Neuronal stem cell (in vitro differentiated cells): Measurements from ENCODE around the gene MARCHF7.
"Not testable (repeated sequence)": the region's sequence is repeated elsewhere in the genome, so short reads cannot be mapped to it uniquely, and the experiment has no call there.

Experiments used
- DNase-seq: peaks from one replicate; pipeline ENCODE4 v3.0.0-alpha.2; 2013; ENCODE audit warnings: low spot score
- H2AFZ ChIP-seq: one replicate; pipeline ENCODE4 v1.6.1; 2013; ENCODE audit warnings: mild to moderate bottlenecking, low read length, inconsistent platforms
- H2AK5ac ChIP-seq: 2 replicates; pipeline ENCODE4 v1.6.1; 2013; ENCODE audit warnings: low read depth, mild to moderate bottlenecking, inconsistent platforms, low read length, moderate library complexity, mixed read lengths
- H2BK120ac ChIP-seq: 2 replicates; pipeline ENCODE4 v1.6.1; 2013; ENCODE audit warnings: low read depth, mild to moderate bottlenecking, inconsistent platforms, low read length, moderate library complexity, mixed read lengths
- H2BK12ac ChIP-seq: one replicate; pipeline ENCODE4 v1.6.1; 2013; ENCODE audit warnings: low read length, inconsistent platforms
- H2BK15ac ChIP-seq: 2 replicates; pipeline ENCODE4 v1.6.1; 2013; ENCODE audit warnings: mild to moderate bottlenecking, low read length, inconsistent platforms, mixed read lengths
- H2BK5ac ChIP-seq: one replicate; pipeline ENCODE4 v1.6.1; 2013; ENCODE audit warnings: inconsistent platforms, mild to moderate bottlenecking, low read length, moderate library complexity
- H3K14ac ChIP-seq: one replicate; pipeline ENCODE4 v1.6.1; 2013; ENCODE audit warnings: low read length, inconsistent platforms
- H3K18ac ChIP-seq: 2 replicates; pipeline ENCODE4 v1.6.1; 2013; ENCODE audit warnings: low read length, inconsistent platforms
- H3K23ac ChIP-seq: 2 replicates; pipeline ENCODE4 v1.6.1; 2013; ENCODE audit warnings: low read depth, mild to moderate bottlenecking, mixed read lengths, low read length, inconsistent platforms; ENCODE audit not compliant: poor library complexity
- H3K27ac ChIP-seq: replicated peaks from 3 replicates; pipeline ENCODE4 v1.5.1; 2013; ENCODE audit warnings: low read length, inconsistent platforms
- H3K27me3 ChIP-seq, 3 experiments: 2 replicates each; pipeline ENCODE4 v1.6.1; 2013; ENCODE audit warnings: low read length in 3 of 3, mild to moderate bottlenecking in 2 of 3, inconsistent platforms in 1 of 3, low read depth in 1 of 3, mixed read lengths in 1 of 3, moderate library complexity in 1 of 3; ENCODE audit not compliant: control insufficient read depth in 3 of 3, insufficient read depth in 3 of 3
- H3K36me3 ChIP-seq, 2 donors: replicated peaks in 1 of 2; 2 replicates each; pipeline ENCODE4 v1.6.1; 2013; ENCODE audit warnings: low read length in 2 of 2; ENCODE audit not compliant: control insufficient read depth in 2 of 2, insufficient read depth in 2 of 2
- H3K4ac ChIP-seq: 2 replicates; pipeline ENCODE4 v1.6.1; 2013; ENCODE audit warnings: inconsistent platforms, mild to moderate bottlenecking, low read length, moderate library complexity
- H3K4me1 ChIP-seq, 2 donors: 1 replicate in 1 of 2; 2 replicates in 1 of 2; pipeline ENCODE4 v1.6.1; 2013; ENCODE audit warnings: low read length in 2 of 2, low read depth in 1 of 2; ENCODE audit not compliant: control insufficient read depth in 2 of 2, insufficient read depth in 1 of 2
- H3K4me2 ChIP-seq: one replicate; pipeline ENCODE4 v1.6.1; 2013; ENCODE audit warnings: mild to moderate bottlenecking, low read length, inconsistent platforms; ENCODE audit not compliant: insufficient read depth, poor library complexity, severe bottlenecking
- H3K4me3 ChIP-seq, 2 donors: 2 replicates each; pipeline ENCODE4 v1.5.1; 2013; ENCODE audit warnings: low read length in 2 of 2, mild to moderate bottlenecking in 2 of 2, inconsistent platforms in 1 of 2, moderate library complexity in 1 of 2
- H3K79me1 ChIP-seq: one replicate; pipeline ENCODE4 v1.6.1; 2013; ENCODE audit warnings: low read depth, mild to moderate bottlenecking, inconsistent platforms, low read length, moderate library complexity
- H3K9ac ChIP-seq: one replicate; pipeline ENCODE4 v1.6.1; 2013; ENCODE audit warnings: mild to moderate bottlenecking, low read depth, low read length, inconsistent platforms; ENCODE audit not compliant: poor library complexity
- H3K9me3 ChIP-seq, 2 donors: replicated peaks in 1 of 2; 2 replicates each; pipeline versions ENCODE3 to v1.6.1; 2013; ENCODE audit warnings: low read length in 2 of 2, mild to moderate bottlenecking in 2 of 2, inconsistent platforms in 1 of 2, low read depth in 1 of 2, mixed read lengths in 1 of 2, moderate library complexity in 1 of 2; ENCODE audit not compliant: control insufficient read depth in 2 of 2, insufficient read depth in 1 of 2
- H4K8ac ChIP-seq: one replicate; pipeline ENCODE4 v1.6.1; 2013; ENCODE audit warnings: low read depth, mild to moderate bottlenecking, inconsistent platforms, low read length, moderate library complexity
- H4K91ac ChIP-seq: one replicate; pipeline ENCODE4 v1.6.1; 2013; ENCODE audit warnings: low read length, low read depth, mild to moderate bottlenecking, inconsistent platforms; ENCODE audit not compliant: poor library complexity
- WGBS, 2 donors: extraction: QIAGEN DNeasy Blood & Tissue Kit; methylation state at CpG; one replicate each; pipeline ENCODE4 v1.1.7; 2013; ENCODE audit warnings: missing lambda C conversion rate in 2 of 2, mixed read lengths in 1 of 2; ENCODE audit not compliant: insufficient read length in 2 of 2, insufficient replicate concordance in 1 of 2; ENCODE audit errors: extremely low coverage in 2 of 2; 5-methylcytosine and 5-hydroxymethylcytosine counted together

Gene MARCHF7

DNA sequence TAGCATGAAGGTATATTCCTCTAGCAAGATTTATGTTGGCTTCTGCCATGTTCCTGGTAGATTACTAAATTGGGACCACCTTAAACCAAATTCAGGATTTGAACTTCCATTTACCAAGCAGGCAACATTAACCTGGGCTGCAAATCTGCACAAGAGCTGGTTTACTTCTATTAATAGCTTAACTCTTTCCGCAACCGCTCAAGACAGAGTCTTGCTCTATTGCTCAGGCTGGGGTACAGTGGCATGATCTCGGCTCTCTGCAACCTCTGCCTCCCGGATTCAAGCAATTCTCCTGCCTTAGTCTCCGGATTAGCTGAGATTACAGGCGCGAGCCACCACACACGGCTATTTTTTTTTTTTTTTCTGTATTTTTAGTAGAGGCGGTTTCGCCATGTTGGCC lies 8.4 kb downstream of the MARCHF7 start:
- no peak overlapping the region for H3K27ac ChIP-seq
- no CpG with 5 or more reads among the region's 10 CpGs for WGBS, 2 donors

DNA sequence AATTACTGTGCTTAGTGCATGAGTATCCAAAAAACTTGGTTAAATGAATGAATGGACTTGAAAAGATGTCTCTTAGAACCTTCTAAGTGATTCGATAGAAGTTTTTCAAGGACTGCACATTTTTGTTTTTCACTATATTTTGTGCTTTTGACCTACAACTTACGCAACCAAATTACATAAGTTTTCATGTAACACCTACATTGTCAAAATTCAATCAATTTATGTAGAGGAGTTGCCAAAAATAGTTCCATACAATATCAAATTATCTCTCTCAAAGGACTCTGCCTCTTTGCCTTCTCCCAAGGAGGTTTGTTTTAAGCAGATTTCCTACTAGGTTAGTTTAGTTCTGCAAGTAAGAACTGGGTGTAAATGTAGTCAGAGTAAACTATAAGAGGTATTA lies 10.3 kb downstream of the MARCHF7 start:
- Histone ChIP-seq H3K14ac (no peak overlapping the region), H4K8ac (no peak overlapping the region), H3K4me2 (no peak overlapping the region), H2AK5ac (no peak overlapping the region), H2BK15ac (no peak overlapping the region), H3K18ac (no peak overlapping the region), H2AFZ (no peak overlapping the region), H2BK12ac (no peak overlapping the region), H3K4me3 (no peak overlapping the region), H3K27me3 (no peaks in the 10 kb centered on the region), H3K9me3 (peaks cover 3 to 60% of the 10 kb centered on the region in 2 donors), H3K9ac (no peak overlapping the region), H3K4me1 (no peaks in the 10 kb centered on the region), H3K4ac (no peak overlapping the region), H3K36me3 (peaks cover 2 to 92% of the 10 kb centered on the region in 2 donors), H2BK120ac (no peak overlapping the region), H4K91ac (no peak overlapping the region), H3K27ac (no peak overlapping the region), H3K79me1 (peaks cover 5% of the 10 kb centered on the region), H3K23ac (no peak overlapping the region), H2BK5ac (no peak overlapping the region)
- no peak for DNase-seq
- no CpG with 5 or more reads among the region's 2 CpGs for WGBS, 2 donors

More for the DNA sequence above, 8.4 kb downstream of the MARCHF7 start:
- H2AK5ac ChIP-seq: no peak overlapping the region
- no peak overlapping the region for H3K9ac ChIP-seq
- H3K9me3 ChIP-seq: peaks cover 3 to 55% of the 10 kb centered on the region in 2 donors
- H3K36me3 ChIP-seq: peaks cover 2 to 96% of the 10 kb centered on the region in 2 donors
- H2BK12ac ChIP-seq: no peak overlapping the region
- H3K4ac ChIP-seq: no peak overlapping the region
- no peak overlapping the region for H3K4me2 ChIP-seq
- no peaks in the 10 kb centered on the region for H3K4me1 ChIP-seq
- H2AFZ ChIP-seq: no peak overlapping the region
- no peak overlapping the region for H4K91ac ChIP-seq
- H2BK120ac ChIP-seq: no peak overlapping the region
- no peak overlapping the region for H3K23ac ChIP-seq
- H2BK15ac ChIP-seq: no peak overlapping the region
- H3K79me1 ChIP-seq: peaks cover 5% of the 10 kb centered on the region
- no peaks in the 10 kb centered on the region for H3K27me3 ChIP-seq
- no peak overlapping the region for H3K4me3 ChIP-seq
- no peak overlapping the region for H4K8ac ChIP-seq
- H2BK5ac ChIP-seq: no peak overlapping the region
- DNase-seq: no peak
- H3K14ac ChIP-seq: no peak overlapping the region
- H3K18ac ChIP-seq: no peak overlapping the region

- H3K4me1 ChIP-seq, H2AK5ac ChIP-seq, H3K27me3 ChIP-seq, H3K18ac ChIP-seq, DNase-seq, H2AFZ ChIP-seq, H3K14ac ChIP-seq, H3K4ac ChIP-seq, H3K23ac ChIP-seq, H2BK15ac ChIP-seq, H2BK5ac ChIP-seq, H3K27ac ChIP-seq, H2BK120ac ChIP-seq, H3K79me1 ChIP-seq, H4K8ac ChIP-seq, H3K9ac ChIP-seq, H2BK12ac ChIP-seq, H3K4me2 ChIP-seq, H4K91ac ChIP-seq, H3K4me3 ChIP-seq: not testable (repeated sequence)
- Histone ChIP-seq H3K9me3 (peaks cover 3 to 56% of the 10 kb centered on the region in 2 donors), H3K36me3 (peaks cover 4 to 92% of the 10 kb centered on the region in 2 donors)
- WGBS, 2 donors: no CpG with 5 or more reads among the region's 6 CpGs
Measured at GRCh38 chr2:159724795-159725572, 12.7 kb downstream of the MARCHF7 start.

DNA sequence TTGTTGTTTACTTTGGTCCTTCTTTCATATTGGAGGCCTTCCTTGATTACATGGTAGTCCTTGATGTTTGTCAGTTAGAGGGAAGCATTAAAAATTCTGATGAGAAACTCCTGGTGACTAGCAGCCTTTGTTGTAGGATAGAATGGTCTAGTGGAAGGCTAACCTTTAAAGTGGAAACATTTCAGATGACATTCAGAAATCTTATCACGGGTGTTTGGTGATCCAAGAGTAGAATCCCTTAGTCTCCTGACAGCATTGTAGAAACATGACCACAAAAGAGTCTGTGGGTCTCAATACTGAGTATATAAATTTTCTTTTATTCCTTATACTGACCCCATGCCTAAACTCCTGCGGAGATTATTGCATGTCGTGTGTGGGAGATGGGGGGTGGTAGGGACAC lies 13.4 kb downstream of the MARCHF7 start:
- Histone ChIP-seq H3K4ac (no peak overlapping the region), H3K18ac (no peak overlapping the region), H2AFZ (no peak overlapping the region), H3K4me2 (no peak overlapping the region), H3K27ac (no peak overlapping the region), H2AK5ac (no peak overlapping the region), H3K4me3 (no peak overlapping the region), H3K36me3 (peaks cover 5 to 92% of the 10 kb centered on the region in 2 donors), H3K79me1 (peaks cover 4% of the 10 kb centered on the region), H2BK12ac (no peak overlapping the region), H3K9ac (no peak overlapping the region), H2BK120ac (no peak overlapping the region), H4K8ac (no peak overlapping the region), H2BK5ac (no peak overlapping the region), H3K9me3 (peaks cover 3 to 57% of the 10 kb centered on the region in 2 donors), H3K23ac (no peak overlapping the region), H3K4me1 (no peaks in the 10 kb centered on the region), H4K91ac (no peak overlapping the region), H2BK15ac (no peak overlapping the region), H3K14ac (no peak overlapping the region), H3K27me3 (no peaks in the 10 kb centered on the region)
- no peak for DNase-seq
- WGBS, 2 donors: no CpG with 5 or more reads among the region's 3 CpGs
